ENCODE measurements around the gene HOXC13. TPM values are rescaled to one million over a fixed set of nuclear protein-coding genes. Genes with fewer than 3 reads are reported as not detected.

The HOXC13 gene
- total RNA-seq, 1 experiment from 2014 or later, result 0.09 TPM

- TF ChIP-seq PREB (CRISPR knock-in tag; IDR thresholded peaks at IDR 0.05; ENCODE audit: borderline replicate concordance) (no peak), CREM (CRISPR knock-in tag; IDR thresholded peaks at IDR 0.05) (no peak), SMAD3 (CRISPR knock-in tag; IDR thresholded peaks at IDR 0.05; ENCODE audit: borderline replicate concordance) (no peak)
Measured at GRCh38 chr12:53990311-53991076, 51.9 kb downstream of the HOXC13 start (continued).

DNA sequence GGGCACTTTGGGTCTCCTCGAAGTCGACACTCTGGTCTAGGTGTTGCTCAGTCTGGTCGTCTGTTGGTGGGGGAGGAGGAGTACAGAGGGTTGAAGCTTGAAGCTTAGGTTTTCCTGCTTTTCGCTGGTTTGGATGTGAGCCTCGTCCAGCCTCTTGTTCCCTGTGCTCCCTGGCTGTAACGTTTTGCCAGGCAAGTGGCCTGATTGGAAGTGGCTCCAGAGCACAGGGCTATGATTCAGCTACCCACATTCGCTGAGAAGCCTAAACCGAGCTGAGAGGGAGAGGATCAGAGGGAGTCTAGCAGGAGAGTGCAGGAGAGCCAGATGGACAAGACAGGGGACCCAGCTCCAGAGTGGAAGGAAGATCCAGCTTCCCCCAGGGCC, 52.4 kb downstream of the HOXC13 start:
- no peaks in the 10 kb centered on the region for H3K9me3 Mint-ChIP-seq
- no peak overlapping the region for H3K27ac Mint-ChIP-seq
- ATAC-seq (no peak), DNase-seq (ENCODE audit: low spot score) (no peak)
- peak; percentile 20; the same call in 1 of the 2 replicates for TF ChIP-seq PRDM15 (CRISPR knock-in tag; IDR thresholded peaks at IDR 0.05)
- no peak for TF ChIP-seq ZNF121 (CRISPR knock-in tag; IDR thresholded peaks at IDR 0.05)
- TF ChIP-seq JAZF1 (CRISPR knock-in tag; IDR thresholded peaks at IDR 0.05), result no peak
- no peaks in the 10 kb centered on the region for H3K36me3 Mint-ChIP-seq
- H3K4me1 Mint-ChIP-seq, result peaks cover 39% of the 10 kb centered on the region
- H3K4me3 Mint-ChIP-seq, result no peak overlapping the region
- CTCF ChIA-PET, result interaction anchor here (0.9 to 3.2 kb wide), 8 partner anchors 15 to 388 kb away, joined by 3 to 16 read pairs (median 6); partner anchors contain the start of gene HOXC5
- POLR2A ChIA-PET, result interaction anchor here (0.8 to 0.9 kb wide), 2 partner anchors 26 to 64 kb away, joined by 3 read pairs; no protein-coding TSS in a partner anchor
- H3K27me3 Mint-ChIP-seq (ENCODE audit: low read depth), result peaks cover 100% of the 10 kb centered on the region

- H3K9me3 Mint-ChIP-seq, result no peaks in the 10 kb centered on the region
- no peak overlapping the region for H3K27ac Mint-ChIP-seq
- H3K4me1 Mint-ChIP-seq, result peaks cover 40% of the 10 kb centered on the region
- H3K27me3 Mint-ChIP-seq (ENCODE audit: low read depth), result peaks cover 100% of the 10 kb centered on the region
- H3K4me3 Mint-ChIP-seq, result no peak overlapping the region
- ATAC-seq, result no peak
- DNase-seq (ENCODE audit: low spot score), result no peak
- CTCF ChIA-PET, result interaction anchor here (1.0 to 3.2 kb wide), 4 partner anchors 14 to 222 kb away, joined by 3 to 16 read pairs (median 11); partner anchors contain the start of gene HOXC5
- POLR2A ChIA-PET, result interaction anchor here (1.0 kb wide), 1 partner anchor 61 kb away, joined by 3 read pairs; the partner anchor contains the start of gene HOXC4
- H3K36me3 Mint-ChIP-seq, result no peaks in the 10 kb centered on the region
- TF ChIP-seq OVOL2 (CRISPR knock-in tag; IDR thresholded peaks at IDR 0.05; ENCODE audit: borderline replicate concordance), result no peak
- no peak for TF ChIP-seq KAT7 (CRISPR knock-in tag; IDR thresholded peaks at IDR 0.05; ENCODE audit: borderline replicate concordance)
- TF ChIP-seq SMAD3 (CRISPR knock-in tag; IDR thresholded peaks at IDR 0.05; ENCODE audit: borderline replicate concordance), result no peak
- TF ChIP-seq ARID4B (CRISPR knock-in tag; IDR thresholded peaks at IDR 0.05; ENCODE audit: borderline replicate concordance), result no peak
- TF ChIP-seq PREB (CRISPR knock-in tag; IDR thresholded peaks at IDR 0.05; ENCODE audit: borderline replicate concordance), result no peak
- no peak for TF ChIP-seq ETV6 (CRISPR knock-in tag; IDR thresholded peaks at IDR 0.05)
- no peak for TF ChIP-seq SOX15 (CRISPR knock-in tag; IDR thresholded peaks at IDR 0.05)
- no peak for TF ChIP-seq ATF1 (CRISPR knock-in tag; IDR thresholded peaks at IDR 0.05)
- TF ChIP-seq, protein P1, sequence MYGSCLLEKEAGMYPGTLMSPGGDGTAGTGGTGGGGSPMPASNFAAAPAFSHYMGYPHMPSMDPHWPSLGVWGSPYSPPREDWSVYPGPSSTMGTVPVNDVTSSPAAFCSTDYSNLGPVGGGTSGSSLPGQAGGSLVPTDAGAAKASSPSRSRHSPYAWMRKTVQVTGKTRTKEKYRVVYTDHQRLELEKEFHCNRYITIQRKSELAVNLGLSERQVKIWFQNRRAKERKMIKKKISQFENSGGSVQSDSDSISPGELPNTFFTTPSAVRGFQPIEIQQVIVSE (CRISPR knock-in tag; IDR thresholded peaks at IDR 0.05; ENCODE audit: borderline replicate concordance), result no peak
- no peak for TF ChIP-seq GRHL2 (CRISPR knock-in tag; IDR thresholded peaks at IDR 0.05; ENCODE audit: insufficient replicate concordance, severe bottlenecking)
- TF ChIP-seq EMX1 (CRISPR knock-in tag; IDR thresholded peaks at IDR 0.05), result no peak
- TF ChIP-seq, protein P2, sequence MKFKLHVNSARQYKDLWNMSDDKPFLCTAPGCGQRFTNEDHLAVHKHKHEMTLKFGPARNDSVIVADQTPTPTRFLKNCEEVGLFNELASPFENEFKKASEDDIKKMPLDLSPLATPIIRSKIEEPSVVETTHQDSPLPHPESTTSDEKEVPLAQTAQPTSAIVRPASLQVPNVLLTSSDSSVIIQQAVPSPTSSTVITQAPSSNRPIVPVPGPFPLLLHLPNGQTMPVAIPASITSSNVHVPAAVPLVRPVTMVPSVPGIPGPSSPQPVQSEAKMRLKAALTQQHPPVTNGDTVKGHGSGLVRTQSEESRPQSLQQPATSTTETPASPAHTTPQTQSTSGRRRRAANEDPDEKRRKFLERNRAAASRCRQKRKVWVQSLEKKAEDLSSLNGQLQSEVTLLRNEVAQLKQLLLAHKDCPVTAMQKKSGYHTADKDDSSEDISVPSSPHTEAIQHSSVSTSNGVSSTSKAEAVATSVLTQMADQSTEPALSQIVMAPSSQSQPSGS (CRISPR knock-in tag; IDR thresholded peaks at IDR 0.05; ENCODE audit: borderline replicate concordance, low read depth), result no peak
- TF ChIP-seq, protein P3, sequence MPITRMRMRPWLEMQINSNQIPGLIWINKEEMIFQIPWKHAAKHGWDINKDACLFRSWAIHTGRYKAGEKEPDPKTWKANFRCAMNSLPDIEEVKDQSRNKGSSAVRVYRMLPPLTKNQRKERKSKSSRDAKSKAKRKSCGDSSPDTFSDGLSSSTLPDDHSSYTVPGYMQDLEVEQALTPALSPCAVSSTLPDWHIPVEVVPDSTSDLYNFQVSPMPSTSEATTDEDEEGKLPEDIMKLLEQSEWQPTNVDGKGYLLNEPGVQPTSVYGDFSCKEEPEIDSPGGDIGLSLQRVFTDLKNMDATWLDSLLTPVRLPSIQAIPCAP (CRISPR knock-in tag; IDR thresholded peaks at IDR 0.05), result no peak
Measured at GRCh38 chr12:53992377-53992889, 53.8 kb downstream of the HOXC13 start.
